ENCODE measurements around the gene MEF2D.

Gene MEF2D

GRCh38 chr1:156479093-156480015 is 21.2 kb downstream of the MEF2D start:
- TF ChIP-seq CTCF (IDR thresholded peaks at IDR 0.05; ENCODE audit: insufficient read depth, low read depth, low read length, missing control alignments) = no peak
- no peak overlapping the region for H3K4me3 ChIP-seq (ENCODE audit: low read length)

DNA sequence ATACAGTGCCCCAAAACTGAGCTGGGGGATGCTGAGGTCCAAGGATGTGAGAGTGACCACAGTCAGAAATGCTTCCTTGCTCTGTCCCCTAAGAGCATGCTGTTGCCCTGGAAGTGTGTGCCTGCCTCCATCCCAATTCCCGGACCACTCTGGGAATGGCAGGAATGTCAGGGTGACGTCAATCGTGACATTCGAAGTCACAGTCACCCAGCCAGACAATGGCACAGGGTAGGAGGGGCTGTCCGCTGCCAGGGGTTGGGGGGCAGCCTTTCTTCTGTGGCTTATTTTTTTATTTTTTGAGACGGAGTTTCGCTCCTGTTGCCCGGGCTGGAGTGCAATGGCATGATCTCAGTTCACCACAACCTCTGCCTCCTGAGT is 22.3 kb downstream of the MEF2D start:
- no peak overlapping the region for H3K4me3 ChIP-seq (ENCODE audit: low read length)
- no peak for TF ChIP-seq CTCF (IDR thresholded peaks at IDR 0.05; ENCODE audit: insufficient read depth, low read depth, low read length, missing control alignments)
- no peak for DNase-seq (ENCODE audit: low read depth)

More at GRCh38 chr1:156479093-156480015, 21.2 kb downstream of the MEF2D start:
- no peak for DNase-seq (ENCODE audit: low read depth)

- DNase-seq (ENCODE audit: low read depth) = no peak
- no peak overlapping the region for H3K4me3 ChIP-seq (ENCODE audit: low read length)
- TF ChIP-seq CTCF (IDR thresholded peaks at IDR 0.05; ENCODE audit: insufficient read depth, low read depth, low read length, missing control alignments) = no peak
Measured at GRCh38 chr1:156477526-156478249, 22.9 kb downstream of the MEF2D start.

DNA sequence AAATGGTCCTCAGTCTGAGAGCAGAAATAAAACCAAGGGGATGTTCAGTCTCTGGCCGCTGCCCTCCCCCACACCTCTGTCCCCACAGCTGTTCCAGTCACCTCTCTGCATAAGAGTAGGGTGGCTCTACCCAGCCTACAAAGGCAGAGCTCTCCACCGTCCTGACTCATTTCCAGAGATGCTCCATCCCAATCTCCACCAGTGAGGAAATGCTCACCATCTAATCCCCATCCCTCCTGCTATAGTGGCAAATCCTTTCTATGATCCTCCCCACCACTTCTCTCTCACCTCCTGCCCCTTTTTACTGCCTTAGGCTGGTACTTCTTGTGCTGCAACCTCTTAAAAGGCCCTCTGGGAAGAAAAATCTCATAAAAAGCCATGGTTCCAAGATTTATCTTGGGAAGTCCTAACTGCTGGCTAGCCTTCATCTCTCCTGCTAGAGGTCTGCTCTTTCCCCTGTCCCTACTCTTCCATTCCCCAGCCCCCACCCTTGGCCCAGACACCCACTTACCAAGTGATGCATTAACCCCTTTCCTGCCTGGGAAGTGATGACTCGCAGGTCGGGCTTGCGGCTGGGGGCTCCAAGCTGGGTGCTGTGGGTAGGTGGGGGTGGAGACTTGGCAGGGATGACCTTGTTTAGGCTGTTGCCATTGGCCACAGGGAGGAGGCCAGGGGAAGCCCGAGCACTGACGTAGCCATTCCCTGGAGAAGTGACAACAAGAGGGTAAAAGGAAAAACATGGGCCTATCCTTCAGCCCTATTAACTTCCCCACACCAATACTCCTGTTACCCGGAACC is 23.9 kb downstream of the MEF2D start:
- TF ChIP-seq CTCF (IDR thresholded peaks at IDR 0.05; ENCODE audit: insufficient read depth, low read depth, low read length, missing control alignments) = no peak
- H3K4me3 ChIP-seq (ENCODE audit: low read length) = no peak overlapping the region
- no peak for DNase-seq (ENCODE audit: low read depth)

GRCh38 chr1:156475568-156476500 is 24.7 kb downstream of the MEF2D start:
- DNase-seq (ENCODE audit: low read depth) = peak; percentile 50
- H3K4me3 ChIP-seq (ENCODE audit: low read length) = no peak overlapping the region
- TF ChIP-seq CTCF (IDR thresholded peaks at IDR 0.05; ENCODE audit: insufficient read depth, low read depth, low read length, missing control alignments) = no peak

DNA sequence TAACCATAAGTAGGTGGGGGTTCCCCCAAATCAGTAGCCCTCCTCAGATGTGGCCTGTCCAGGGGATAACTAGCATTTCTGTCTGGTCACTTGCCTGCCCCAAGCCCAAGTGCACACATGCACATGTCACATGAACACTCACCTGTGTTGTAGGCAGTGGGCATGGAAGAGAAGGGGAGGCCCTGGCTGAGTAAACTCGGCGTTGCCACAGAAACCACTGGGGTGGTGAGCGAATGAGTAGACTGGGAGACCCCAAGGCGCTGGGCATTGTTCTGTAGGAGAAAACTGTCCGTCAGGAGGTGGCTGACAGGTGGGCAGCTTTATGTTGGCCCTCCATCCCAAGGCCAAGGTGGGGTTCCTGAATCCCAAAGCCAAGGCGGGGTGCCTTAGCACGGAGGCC is 25.6 kb downstream of the MEF2D start:
- no peak for TF ChIP-seq CTCF (IDR thresholded peaks at IDR 0.05; ENCODE audit: insufficient read depth, low read depth, low read length, missing control alignments)
- DNase-seq (ENCODE audit: low read depth) = no peak
- H3K4me3 ChIP-seq (ENCODE audit: low read length) = no peak overlapping the region

Measured in epithelial cell of esophagus (primary cell).